Measurements from ENCODE around the gene TARS2. TPM values are rescaled to one million over a fixed set of nuclear protein-coding genes. Genes with fewer than 3 reads are reported as not detected.

TARS2 gene
- total and polyA plus RNA-seq, 2 of the 13 experiments (the other 11 are each of a cell fraction or from before 2014, with no cell fraction given): 21.3 to 22.8 TPM

- TF ChIP-seq FOXC1 (CRISPR knock-in tag; IDR thresholded peaks at IDR 0.05; ENCODE audit: borderline replicate concordance) (no peak), FLYWCH1 (CRISPR knock-in tag; IDR thresholded peaks at IDR 0.05) (no peak), ZNF280D (CRISPR knock-in tag; IDR thresholded peaks at IDR 0.05) (no peak), PRPF4 (IDR thresholded peaks at IDR 0.05; ENCODE audit: low read depth, low read length, poor library complexity, severe bottlenecking) (no peak), REPIN1 (CRISPR knock-in tag; IDR thresholded peaks at IDR 0.05; ENCODE audit: borderline replicate concordance, low read depth) (peak; percentile 5; the same call in 1 of the 2 replicates), IRF2 (CRISPR knock-in tag; IDR thresholded peaks at IDR 0.05) (peak; percentile 46; the same call in 1 of the 2 replicates), ZNF572 (CRISPR knock-in tag; IDR thresholded peaks at IDR 0.05) (no peak; the same call in 1 of the 2 replicates), CREM (IDR thresholded peaks at IDR 0.05) (no peak), CREM (CRISPR knock-in tag; IDR thresholded peaks at IDR 0.05) (no peak), ZBTB42 (CRISPR knock-in tag; IDR thresholded peaks at IDR 0.05) (0 out of 2 replicates have a peak, but pooled peaks have one; percentile 20), ZNF331 (CRISPR knock-in tag; IDR thresholded peaks at IDR 0.05) (no peak), KIAA2018 (CRISPR knock-in tag; IDR thresholded peaks at IDR 0.05; ENCODE audit: borderline replicate concordance) (no peak), ZNF143 (CRISPR knock-in tag; IDR thresholded peaks at IDR 0.05) (no peak), PHF5A (CRISPR knock-in tag; IDR thresholded peaks at IDR 0.05; ENCODE audit: low read depth, unreplicated experiment) (no peak), ZNF75D (CRISPR knock-in tag; IDR thresholded peaks at IDR 0.05; ENCODE audit: borderline replicate concordance) (no peak), HES4 (CRISPR knock-in tag; IDR thresholded peaks at IDR 0.05; ENCODE audit: borderline replicate concordance) (no peak)
These were observed 28.3 kb downstream of the TARS2 start, which contains the start of gene FALEC (continued) for GRCh38 chr1:150515328-150516049.
